Activated naive CD4-positive, alpha-beta T cell treated with anti-CD3 and anti-CD28 coated beads, Interleukin-2, amount 50 U/mL, for 72 hours (primary cell): ENCODE results near the gene BLOC1S4. TPM values are rescaled to one million over a fixed set of nuclear protein-coding genes. Genes with fewer than 3 reads are reported as not detected.
"Not testable (repeated sequence)": the region's sequence is repeated elsewhere in the genome, so short reads cannot be mapped to it uniquely, and the experiment has no call there.

Experiments used
- ATAC-seq, 2 donors: fragments of 150-1000 bp; cut with Tn5 transposase; 2 replicates each; pipeline ENCODE4 v1.10.0; 2021; ENCODE audit warnings: mild to moderate bottlenecking in 2 of 2, moderate library complexity in 2 of 2
- DNase-seq, 2 donors: peaks; one replicate each; pipeline ENCODE4 v3.0.0; 2021 to 2022; ENCODE audit warnings: low spot score in 2 of 2
- H3K27ac Mint-ChIP-seq, 2 donors: one replicate each; pipeline ENCODE4 v1.8.0; 2022; ENCODE audit warnings: mild to moderate bottlenecking in 2 of 2, mixed read lengths in 2 of 2
- H3K36me3 Mint-ChIP-seq, 2 donors: one replicate each; pipeline ENCODE4 v1.8.0; 2022; ENCODE audit warnings: mixed read lengths in 2 of 2
- H3K9me3 Mint-ChIP-seq, 2 donors: one replicate each; pipeline ENCODE4 v1.8.0; 2022; ENCODE audit warnings: mixed read lengths in 2 of 2
- total RNA-seq, 2 donors: library from RNA; stranded (reverse); gene quantifications; one replicate each; pipeline ENCODE4 v1.2.3, GENCODE V29; 2022

The BLOC1S4 gene
- total RNA-seq, 2 donors from 2014 or later = 7.2 to 15.9 TPM

DNA sequence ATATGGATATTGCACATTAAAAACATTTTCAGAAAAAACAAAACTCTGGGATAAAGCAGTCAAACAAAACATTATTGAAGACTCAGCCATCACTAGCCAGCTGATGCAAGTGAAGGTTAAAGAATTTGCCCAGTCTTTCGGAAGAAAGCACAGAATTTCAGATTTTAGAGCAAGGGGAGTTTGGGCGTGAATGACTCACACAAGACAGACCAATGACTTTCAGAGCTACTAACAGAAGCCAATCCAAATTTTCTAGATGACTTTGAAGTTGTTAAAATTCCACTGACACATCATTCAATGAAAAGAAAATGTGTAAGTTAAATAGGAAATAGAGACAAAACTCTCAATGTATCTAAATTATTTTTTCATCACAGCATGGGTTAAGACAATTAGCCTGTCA is 10.3 kb upstream of the BLOC1S4 start:
- peak; percentile 36 to 51 for ATAC-seq
- peaks cover 0 to 7% of the 10 kb centered on the region in 2 donors for H3K9me3 Mint-ChIP-seq
- H3K36me3 Mint-ChIP-seq = peaks cover 43 to 49% of the 10 kb centered on the region in 2 donors
- DNase-seq = no peak
- peak overlapping the region in 1 of 2 donors; percentile 56 for H3K27ac Mint-ChIP-seq

DNA sequence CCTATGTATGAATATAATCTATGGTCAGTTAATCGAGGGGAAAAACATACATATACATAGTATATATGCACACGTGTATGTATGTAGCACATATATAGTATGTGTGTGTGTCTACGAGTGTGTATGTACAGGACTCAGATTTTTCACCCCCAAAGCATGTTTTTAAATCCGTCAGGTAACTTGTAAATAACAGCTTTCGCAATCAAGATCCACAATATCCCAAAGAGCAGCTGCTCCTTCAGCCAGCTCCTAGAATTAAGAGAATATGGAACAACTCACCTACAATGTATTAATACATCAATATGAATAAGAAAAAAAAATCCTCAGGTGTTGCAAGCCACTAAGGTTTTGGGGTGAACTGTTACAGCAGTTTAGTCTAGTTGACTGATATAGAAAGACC is 9.8 kb upstream of the BLOC1S4 start:
- H3K27ac Mint-ChIP-seq = peak overlapping the region in 1 of 2 donors; percentile 56
- H3K36me3 Mint-ChIP-seq = peaks cover 43 to 54% of the 10 kb centered on the region in 2 donors
- DNase-seq (no peak), ATAC-seq (no peak)
- H3K9me3 Mint-ChIP-seq = peaks cover 0 to 12% of the 10 kb centered on the region in 2 donors

DNA sequence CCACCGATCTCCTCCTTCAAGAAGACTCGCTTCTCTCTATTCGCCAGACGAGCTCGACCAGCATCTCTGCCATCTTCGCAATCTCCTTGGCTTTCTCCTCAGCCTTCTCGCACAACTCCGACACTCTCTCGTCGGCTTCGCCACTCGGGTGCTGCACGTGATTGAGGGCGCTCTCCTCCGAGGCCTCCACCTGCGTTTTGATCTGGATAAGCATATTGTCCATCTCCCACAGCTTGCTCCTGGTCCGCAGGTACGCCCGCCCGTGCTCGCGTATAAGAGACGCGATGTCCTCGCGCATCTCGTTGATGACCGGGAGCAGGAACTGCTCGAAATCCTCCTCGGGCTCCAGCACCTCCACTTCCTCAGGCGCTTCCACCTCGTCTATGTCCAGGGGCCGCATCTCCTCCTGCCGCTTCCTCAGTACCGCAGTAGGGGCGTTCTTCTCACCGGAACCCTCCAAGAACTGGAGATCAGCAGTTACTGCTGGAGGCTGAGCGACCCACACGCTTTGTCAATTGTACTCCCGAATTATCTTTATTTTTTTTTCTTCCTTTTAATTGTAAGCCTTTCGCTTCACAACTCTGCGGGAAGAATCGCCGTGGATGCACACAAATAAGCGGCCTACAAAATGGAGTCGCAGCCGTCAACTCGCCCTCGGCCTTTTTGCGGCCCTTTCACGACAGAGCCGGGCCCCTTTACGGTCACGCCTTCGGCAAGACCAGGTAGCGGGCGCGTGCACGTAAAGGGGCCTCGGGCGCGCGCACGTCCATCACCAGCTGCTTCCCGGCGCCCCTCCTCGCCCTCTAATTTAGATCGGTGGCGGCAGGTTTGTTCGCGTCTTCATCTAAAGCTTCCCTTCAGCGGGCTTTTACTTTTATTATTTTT is 6.5 kb upstream of the BLOC1S4 start, which contains the start of gene MRFAP1L1:
TSS of gene MRFAP1L1 (minus strand) at position 636 of the 885 bp plus-strand sequence. CDS start at position 400, 236 bp downstream.
- ATAC-seq (peak; percentile 65 to 79), DNase-seq (peak; percentile 94 to 96)
- H3K9me3 Mint-ChIP-seq = peaks cover 0 to 6% of the 10 kb centered on the region in 2 donors
- peak within 1 kb of the TSS; percentile 97 to 100 for H3K27ac Mint-ChIP-seq
- H3K36me3 Mint-ChIP-seq = peaks cover 32 to 49% of the 10 kb centered on the region in 2 donors

DNA sequence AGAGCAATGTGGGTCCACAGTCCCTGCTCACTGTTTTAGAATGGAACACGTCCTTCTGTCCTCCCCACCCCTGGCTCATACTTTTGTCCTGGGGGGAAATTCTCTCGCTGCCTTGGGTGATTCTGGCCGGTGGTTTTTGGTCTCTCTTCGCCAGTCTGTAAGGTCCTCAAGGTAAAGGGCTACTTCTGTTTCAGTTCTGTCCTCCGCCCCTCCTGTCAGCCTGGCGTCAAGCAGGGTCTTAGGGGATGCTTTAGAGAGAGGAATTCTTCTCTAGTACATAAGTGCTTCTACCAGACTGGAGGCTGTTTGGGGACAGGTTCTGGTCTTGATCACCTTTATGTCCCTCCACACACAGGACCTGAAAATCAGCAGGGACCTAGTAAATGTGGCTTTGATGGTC is 5.7 kb upstream of the BLOC1S4 start:
- Mint-ChIP-seq H3K9me3 (peaks cover 0 to 6% of the 10 kb centered on the region in 2 donors), H3K36me3 (peaks cover 26 to 40% of the 10 kb centered on the region in 2 donors), H3K27ac (peak overlapping the region; percentile 88 to 97)
- no peak for DNase-seq
- ATAC-seq = no peak

DNA sequence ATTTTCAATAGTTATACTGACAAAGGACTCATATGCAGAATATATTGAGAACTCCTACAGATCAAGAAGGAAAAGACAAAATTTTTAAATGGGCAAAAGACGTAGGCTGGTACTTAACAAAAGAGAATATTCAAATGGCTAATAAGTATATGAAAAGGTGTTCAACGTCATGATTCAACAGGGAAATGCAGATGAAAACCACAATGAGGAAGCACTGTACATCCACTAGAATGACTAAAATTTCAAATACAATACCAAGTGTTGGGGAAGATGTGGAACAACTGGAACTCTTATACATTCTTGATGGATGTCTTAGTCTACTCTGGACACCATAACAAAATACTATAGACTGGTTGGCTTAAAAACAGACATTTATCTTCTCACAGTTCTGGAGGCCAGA is 5.0 kb upstream of the BLOC1S4 start:
- Mint-ChIP-seq H3K36me3 (peaks cover 31 to 38% of the 10 kb centered on the region in 2 donors), H3K9me3 (peaks cover 0 to 6% of the 10 kb centered on the region in 2 donors), H3K27ac (no peak overlapping the region)
- ATAC-seq (no peak), DNase-seq (no peak)

DNA sequence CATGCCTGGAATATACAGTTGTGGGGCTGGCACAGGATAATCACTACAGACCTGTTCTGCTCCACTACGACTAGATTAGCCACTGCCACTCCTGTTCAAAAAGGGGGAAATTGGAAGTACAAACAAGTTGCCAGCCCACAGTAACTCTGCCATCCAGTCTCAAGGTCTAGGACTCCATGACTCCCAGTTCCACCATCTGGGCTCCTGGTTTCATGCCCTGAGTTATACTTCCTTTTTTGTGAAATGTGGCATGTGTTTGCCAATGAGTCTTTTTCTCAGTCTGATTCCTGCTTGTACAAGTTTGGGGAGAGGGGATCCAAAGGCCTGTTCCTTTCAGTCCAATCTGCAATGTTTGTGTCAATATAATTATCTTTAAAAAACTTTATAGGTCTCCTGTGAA is 1.0 kb upstream of the BLOC1S4 start:
- Mint-ChIP-seq H3K9me3 (peaks cover 0 to 6% of the 10 kb centered on the region in 2 donors), H3K36me3 (peaks cover 8 to 19% of the 10 kb centered on the region in 2 donors), H3K27ac (no peak overlapping the region)
- ATAC-seq = no peak
- no peak for DNase-seq

DNA sequence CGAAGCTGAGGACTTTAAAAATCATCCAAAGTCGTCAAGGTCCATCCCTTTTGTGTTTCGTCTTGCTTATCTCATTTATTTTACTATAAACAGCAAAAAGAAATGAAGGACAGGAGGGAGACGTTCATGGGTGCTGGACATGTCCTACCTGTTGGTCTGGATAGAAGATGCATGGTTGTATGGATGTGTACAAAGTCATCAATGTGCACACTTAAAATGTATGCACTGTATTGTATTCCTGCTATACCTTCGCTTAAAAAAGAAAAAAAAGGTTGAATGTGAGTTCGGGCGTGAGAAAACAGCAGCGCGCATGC is 313 bp upstream of the BLOC1S4 start:
- ATAC-seq (no peak), DNase-seq (no peak)
- Mint-ChIP-seq H3K9me3 (peaks cover 0 to 4% of the 10 kb centered on the region in 2 donors), H3K27ac (peak overlapping the region; percentile 91 to 93), H3K36me3 (peaks cover 8 to 15% of the 10 kb centered on the region in 2 donors)

DNA sequence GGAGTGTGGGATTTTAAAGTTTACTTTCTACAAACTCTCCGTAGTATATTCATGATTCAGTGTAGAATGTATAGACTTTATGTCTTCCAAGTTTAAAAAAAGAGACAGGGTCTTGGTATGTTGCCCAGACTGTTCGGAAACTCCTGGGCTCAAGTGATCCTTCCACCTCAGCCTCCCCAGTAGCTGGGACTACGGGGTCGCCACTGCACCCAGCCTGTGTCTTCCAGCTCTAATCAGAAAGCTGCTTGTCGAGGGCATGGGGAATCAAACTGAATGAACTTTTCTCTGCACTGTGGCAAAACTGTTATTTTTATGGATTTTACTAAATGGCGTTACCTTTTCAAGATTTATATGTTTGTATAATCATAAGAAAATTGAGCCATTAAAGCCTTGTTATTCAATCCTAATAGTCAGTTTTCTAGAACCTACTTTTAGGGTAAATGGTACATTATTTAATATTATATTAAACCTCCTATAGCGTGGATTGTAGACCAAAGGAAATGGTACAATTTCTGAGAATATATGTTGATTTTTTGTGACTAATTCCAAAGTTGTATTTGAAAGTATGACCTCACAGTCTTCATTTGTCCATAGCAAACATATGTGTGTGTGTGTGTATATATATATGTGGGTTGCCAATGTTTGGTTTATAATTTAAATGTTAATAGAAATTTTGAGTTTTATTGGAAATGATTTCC is 1.1 kb downstream of the BLOC1S4 start:
- no peak for DNase-seq
- no peak for ATAC-seq
- no peaks in the 10 kb centered on the region for H3K9me3 Mint-ChIP-seq
- H3K27ac Mint-ChIP-seq = peak overlapping the region; percentile 90 to 91
- H3K36me3 Mint-ChIP-seq = peaks cover 5 to 8% of the 10 kb centered on the region in 2 donors

DNA sequence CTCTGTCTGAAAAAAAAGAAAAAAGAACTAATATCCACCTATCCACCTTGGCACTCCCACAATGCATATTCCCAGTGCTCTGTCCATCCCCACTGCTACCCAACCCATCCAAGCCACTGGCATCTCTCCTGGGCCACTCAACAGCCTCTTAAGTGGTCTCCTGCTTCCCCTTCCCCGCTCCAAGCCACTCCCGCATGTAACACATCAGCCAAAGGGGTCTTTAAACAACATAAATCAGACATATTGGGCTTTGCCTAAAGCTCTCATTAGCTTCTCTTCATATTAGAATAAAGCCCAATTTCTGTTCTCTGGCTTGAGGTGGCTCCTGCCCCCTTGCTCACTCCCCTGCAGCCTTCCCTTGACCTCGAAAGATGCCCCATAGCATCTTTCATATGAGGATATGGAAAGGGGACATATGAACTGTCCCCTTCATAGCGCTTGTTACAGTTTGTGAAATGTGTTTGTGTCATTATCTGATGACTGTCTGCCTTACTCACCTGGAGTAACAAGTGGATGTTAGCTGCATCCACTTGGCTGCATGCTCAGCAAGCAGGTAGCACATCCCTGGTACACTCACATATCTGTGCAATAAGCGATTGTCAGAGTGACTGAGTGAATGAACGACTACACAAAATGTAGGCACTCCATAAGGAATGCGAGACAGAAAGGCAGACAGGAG is 3.1 kb downstream of the BLOC1S4 start:
- H3K9me3 Mint-ChIP-seq = no peaks in the 10 kb centered on the region
- peaks cover 5 to 8% of the 10 kb centered on the region in 2 donors for H3K36me3 Mint-ChIP-seq
- ATAC-seq (no peak), DNase-seq (no peak)
- peak overlapping the region in 1 of 2 donors; percentile 25 for H3K27ac Mint-ChIP-seq

DNA sequence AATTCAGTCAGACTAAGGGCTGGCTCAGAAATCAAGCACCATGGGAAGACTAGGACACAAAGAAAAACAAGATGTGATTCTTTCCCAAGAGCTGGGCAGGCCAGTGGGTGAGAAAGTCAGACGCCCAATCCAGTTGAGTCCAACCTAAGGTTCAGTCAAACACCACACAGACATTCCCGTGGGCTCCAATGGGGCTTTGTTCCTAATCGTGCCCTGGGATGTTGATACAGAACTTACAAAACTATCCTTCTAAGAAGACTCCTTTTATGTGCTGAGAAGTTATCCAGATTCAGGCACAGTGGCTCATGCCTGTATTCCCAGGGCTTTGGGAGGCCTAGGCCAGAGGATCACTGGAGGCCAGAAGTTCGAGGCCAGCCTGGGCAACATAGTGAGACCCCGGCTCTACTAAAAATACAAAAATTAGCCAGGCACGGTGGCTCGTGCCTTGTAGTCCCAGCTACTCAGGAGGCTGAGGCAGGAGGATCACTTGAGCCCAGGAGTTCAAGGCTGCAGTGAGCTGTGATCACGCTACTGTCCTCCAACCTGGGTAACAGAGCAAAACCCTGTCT is 3.7 kb downstream of the BLOC1S4 start:
- Mint-ChIP-seq H3K9me3 (no peaks in the 10 kb centered on the region), H3K27ac (no peak overlapping the region), H3K36me3 (peaks cover 5 to 8% of the 10 kb centered on the region in 2 donors)
- no peak for ATAC-seq
- DNase-seq = no peak

DNA sequence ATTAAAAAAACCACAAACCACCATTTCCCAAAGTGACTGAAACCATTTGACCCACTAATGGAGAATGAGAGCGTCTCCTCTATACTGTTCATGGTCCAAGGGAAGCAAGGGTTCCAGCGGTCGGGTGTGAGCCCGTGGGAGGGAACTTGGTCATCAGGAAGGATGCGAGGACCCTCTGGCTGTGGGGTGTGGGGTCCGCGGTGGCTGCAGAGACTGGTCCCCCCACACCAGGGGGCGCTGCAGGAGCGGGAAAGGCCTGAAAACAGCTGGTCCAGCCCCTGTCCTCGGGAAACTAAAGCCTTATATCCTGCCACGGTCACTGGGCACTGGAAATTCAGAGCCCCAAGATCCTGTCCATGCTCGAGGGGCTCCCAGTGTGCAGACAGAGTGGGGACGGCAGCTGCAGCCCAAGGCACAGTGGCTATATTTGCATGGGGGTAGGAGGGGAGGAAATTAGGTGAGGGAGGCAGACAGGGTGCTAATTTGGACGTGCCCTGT is 4.3 kb downstream of the BLOC1S4 start:
- DNase-seq = peak; percentile 71 to 95
- H3K27ac Mint-ChIP-seq = peak overlapping the region in 1 of 2 donors; percentile 63
- no peaks in the 10 kb centered on the region for H3K9me3 Mint-ChIP-seq
- peak; percentile 65 to 68 for ATAC-seq
- H3K36me3 Mint-ChIP-seq = peaks cover 5 to 8% of the 10 kb centered on the region in 2 donors

DNA sequence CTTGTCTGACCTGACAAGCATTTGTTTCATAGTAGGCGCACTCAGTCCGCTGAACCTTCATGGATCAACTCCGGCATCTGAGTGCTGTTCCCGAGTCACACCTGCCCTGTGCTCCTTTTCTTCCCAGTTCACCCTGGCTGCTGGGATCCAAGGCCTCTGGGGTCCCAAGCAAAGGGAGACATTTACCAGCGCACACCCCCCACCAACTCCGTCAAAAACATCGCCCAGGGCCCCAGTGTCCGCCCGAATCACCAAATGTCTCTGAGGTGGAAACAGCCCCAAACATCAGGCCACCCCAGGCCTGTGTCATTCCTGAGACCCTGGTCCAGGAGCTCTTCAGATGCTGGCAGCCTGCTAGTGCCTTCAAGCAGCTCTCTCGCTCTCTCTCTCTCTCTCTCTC is 5.1 kb downstream of the BLOC1S4 start:
- Mint-ChIP-seq H3K36me3 (peaks cover 0 to 1% of the 10 kb centered on the region in 2 donors), H3K27ac (peak overlapping the region in 1 of 2 donors; percentile 50), H3K9me3 (no peaks in the 10 kb centered on the region)
- DNase-seq (no peak), ATAC-seq (no peak)

DNA sequence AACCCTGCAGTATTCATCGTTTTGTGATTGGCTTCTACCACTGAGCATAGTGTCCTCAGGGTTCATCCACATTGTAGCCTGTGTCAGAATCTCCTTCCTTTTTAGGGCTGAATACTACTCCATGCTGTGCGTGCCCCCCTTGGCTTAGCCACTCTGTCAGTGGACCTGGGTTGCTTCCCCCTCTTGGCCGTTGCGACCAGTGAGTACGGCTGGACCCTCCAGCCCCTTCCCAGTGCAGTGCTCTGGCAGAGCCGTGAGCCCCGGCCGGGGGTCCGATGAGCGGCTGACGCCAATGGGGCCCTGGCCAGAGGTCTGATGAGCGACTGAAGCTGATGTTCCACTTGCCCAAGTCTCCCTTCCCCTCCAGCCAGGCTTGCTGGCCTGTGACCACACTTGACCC is 6.9 kb downstream of the BLOC1S4 start:
- Mint-ChIP-seq H3K9me3 (no peaks in the 10 kb centered on the region), H3K36me3 (no peaks in the 10 kb centered on the region), H3K27ac (peak overlapping the region in 1 of 2 donors; percentile 53)
- ATAC-seq = no peak
- no peak for DNase-seq

DNA sequence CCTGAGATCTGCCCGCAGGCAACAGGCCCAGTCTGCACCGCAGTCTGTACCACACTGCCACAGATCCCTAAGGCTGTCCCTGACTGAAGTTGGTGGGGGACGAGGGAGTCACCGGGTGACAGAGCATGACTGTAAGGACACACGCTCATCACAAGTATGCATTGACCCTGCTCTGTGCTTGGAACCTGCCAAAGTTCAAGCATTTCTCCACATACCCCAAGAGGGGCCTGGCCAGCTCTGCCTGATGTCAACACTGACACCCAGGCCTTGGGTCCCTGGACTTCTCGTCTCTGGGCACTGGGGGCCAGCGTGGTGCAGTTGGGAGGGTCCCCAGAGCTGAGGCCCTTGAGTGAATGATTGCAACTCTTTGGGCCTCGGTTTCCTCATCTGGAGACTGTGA is 7.9 kb downstream of the BLOC1S4 start:
- no peak for DNase-seq
- ATAC-seq = no peak
- H3K27ac Mint-ChIP-seq = no peak overlapping the region
- no peaks in the 10 kb centered on the region for H3K36me3 Mint-ChIP-seq
- H3K9me3 Mint-ChIP-seq = no peaks in the 10 kb centered on the region

DNA sequence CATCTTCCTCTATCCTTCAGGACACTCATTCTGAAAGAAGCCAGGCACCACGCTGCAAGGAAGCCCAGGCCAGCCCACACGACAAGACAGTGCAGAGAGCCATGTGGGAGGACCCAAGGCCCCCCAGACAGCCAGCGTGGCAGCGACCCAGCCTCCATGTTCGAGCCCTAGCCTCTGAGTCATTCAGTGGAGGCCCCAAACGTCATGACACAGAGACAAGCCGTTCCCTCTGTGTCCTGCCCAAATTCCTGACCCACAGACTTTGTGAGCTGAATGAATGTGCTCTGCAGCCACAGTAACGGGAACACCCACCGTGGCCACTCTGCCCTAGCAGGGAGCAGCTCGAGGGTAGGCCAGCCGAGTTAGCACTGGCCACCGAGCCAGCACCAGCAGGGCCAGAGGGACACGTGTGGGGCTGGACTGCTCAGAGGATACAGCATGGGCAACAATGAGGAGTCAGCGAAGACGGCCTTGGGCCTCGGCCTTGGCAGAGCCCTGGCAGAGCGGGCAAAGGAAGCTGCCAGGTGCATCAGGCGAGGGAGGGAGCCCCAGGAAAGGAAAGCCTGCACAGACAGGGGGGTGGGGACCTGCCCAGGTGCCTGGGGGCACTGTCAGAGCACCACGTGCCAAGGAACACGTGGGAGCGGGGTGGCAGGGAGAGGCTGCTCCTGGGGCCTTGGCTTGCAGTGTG is 8.6 kb downstream of the BLOC1S4 start:
- no peaks in the 10 kb centered on the region for H3K36me3 Mint-ChIP-seq
- ATAC-seq (no peak), DNase-seq (no peak)
- H3K27ac Mint-ChIP-seq = no peak overlapping the region
- no peaks in the 10 kb centered on the region for H3K9me3 Mint-ChIP-seq

DNA sequence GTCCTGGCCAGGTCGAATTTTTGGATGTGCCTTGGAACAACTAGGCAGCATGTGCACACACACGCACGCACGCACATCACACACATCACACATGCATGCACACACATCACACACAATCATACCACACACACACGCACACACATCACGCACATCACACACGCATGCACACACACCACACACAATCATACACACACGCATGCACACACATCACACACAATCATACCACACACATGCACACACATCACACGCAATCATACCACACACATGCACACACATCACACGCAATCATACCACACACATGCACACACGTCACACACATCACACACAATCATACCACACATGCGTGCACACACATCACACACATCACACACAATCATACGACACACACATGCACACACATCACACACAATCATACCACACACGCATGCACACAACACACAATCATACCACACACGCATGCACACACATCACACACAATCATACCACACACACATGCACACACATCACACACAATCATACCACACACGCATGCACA is 9.5 kb downstream of the BLOC1S4 start:
- H3K36me3 Mint-ChIP-seq, ATAC-seq, H3K9me3 Mint-ChIP-seq, H3K27ac Mint-ChIP-seq, DNase-seq: not testable (repeated sequence)
